ENCODE measurements around the gene ATP2A2. TPM values are rescaled to one million over a fixed set of nuclear protein-coding genes. Genes with fewer than 3 reads are reported as not detected.

ATP2A2 gene
- total and polyA plus RNA-seq, 2 of the 8 experiments (the other 6 are each of a cell fraction or from before 2014, with no cell fraction given) = 86.1 to 271 TPM

GRCh38 chr12:110282956-110283817 is 2.1 kb downstream of the ATP2A2 start (continued):
- TF ChIP-seq CHD7 (IDR thresholded peaks at IDR 0.05; ENCODE audit: insufficient replicate concordance, low read length) = no peak
- no peak for TF ChIP-seq SIRT6 (IDR thresholded peaks at IDR 0.05; ENCODE audit: low read length)
- TF ChIP-seq KDM5A (IDR thresholded peaks at IDR 0.05; ENCODE audit: low read length) = no peak
- TF ChIP-seq CTCF (IDR thresholded peaks at IDR 0.05; ENCODE audit: control extremely low read depth in 1 of 3, insufficient read depth in 1 of 3, low read depth in 1 of 3, low read length in 3 of 3) = no peak
- no peak for TF ChIP-seq EZH2 (IDR thresholded peaks at IDR 0.05; ENCODE audit: low read depth, low read length, severe bottlenecking)
- no peak for TF ChIP-seq E2F6 (IDR thresholded peaks at IDR 0.05)
